GM19397 (cell line): ENCODE results near the gene ST13.
"Not testable (repeated sequence)": the region's sequence is repeated elsewhere in the genome, so short reads cannot be mapped to it uniquely, and the experiment has no call there.

ENCODE experiments used
- ATAC-seq: cut with Tn5 transposase; IDR thresholded peaks from one replicate; pipeline ENCODE4 v1.9.1; 2021; ENCODE audit warnings: mild to moderate bottlenecking, moderate library complexity; ENCODE audit not compliant: unreplicated experiment

Gene ST13

DNA sequence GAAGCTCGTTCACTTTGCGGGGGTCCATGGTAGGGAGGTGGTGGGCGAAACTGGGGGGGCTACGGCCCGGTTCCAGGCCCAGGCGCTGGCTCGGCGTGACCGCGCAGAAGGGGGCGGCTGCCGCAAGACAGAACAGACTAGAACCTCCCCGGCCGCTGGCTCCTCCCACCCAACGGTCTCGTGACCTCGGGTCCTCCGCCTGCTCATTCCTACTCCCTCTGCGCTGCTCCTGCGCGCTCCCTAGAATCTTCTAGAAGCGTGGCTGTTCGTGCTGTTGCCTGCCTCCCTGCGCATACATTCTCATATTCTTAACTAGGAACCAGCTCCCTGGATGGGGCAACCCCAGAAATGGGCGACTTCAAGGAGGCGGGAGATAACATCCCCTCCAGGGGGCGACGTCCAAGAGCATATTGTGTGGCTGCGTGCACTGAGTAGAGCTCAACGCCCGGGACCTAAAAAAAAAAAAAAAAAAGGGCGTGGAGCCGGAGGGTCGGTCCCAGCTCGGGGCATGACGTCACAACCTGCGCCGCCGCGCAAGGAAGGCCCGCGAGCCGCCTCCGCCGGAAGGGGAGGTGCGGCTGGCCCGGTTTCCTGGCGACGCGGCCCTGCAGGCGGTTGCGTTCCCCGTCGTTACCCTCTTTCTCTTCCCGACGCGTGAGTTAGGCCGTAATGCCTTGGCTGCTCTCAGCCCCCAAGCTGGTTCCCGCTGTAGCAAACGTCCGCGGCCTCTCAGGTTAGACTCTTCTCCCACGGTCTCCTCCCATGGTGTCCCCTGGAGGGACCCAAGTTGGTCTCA is at the start of gene ST13, which contains the start of gene XPNPEP3:
TSS of gene ST13 (minus strand) at position 127 of the 796 bp plus-strand sequence. CDS start at position 28, 99 bp downstream.
TSS of gene XPNPEP3 (plus strand) at position 636 of the 796 bp plus-strand sequence. CDS start at position 670, 34 bp downstream.
- peak; percentile 93 for ATAC-seq

- no peak for ATAC-seq
These were observed 47.7 kb upstream of the ST13 start for GRCh38 chr22:40904101-40904500.

GRCh38 chr22:40898850-40899357 is 42.5 kb upstream of the ST13 start:
- ATAC-seq, result no peak

GRCh38 chr22:40894417-40894816 is 38.0 kb upstream of the ST13 start:
- no peak for ATAC-seq

DNA sequence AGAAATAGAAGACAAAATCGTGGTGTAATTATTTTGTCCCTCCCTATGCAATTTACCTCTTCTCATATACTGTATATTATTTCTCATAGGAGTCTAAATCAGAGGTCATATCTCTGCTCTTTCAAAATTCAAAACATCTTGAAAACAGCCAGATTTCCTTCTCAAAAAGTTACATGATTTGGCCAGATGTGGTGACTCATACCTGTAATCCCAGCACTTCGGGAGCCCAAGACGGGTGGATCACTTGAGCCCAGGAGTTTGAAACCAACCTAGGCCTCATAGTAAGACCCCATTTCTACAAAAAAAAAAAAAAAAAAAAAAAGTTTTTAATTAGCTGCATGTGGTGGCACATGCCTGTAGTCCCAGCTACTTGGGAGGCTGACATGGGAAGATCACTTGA is 34.4 kb upstream of the ST13 start:
- no peak for ATAC-seq

GRCh38 chr22:40889116-40889515 is 32.7 kb upstream of the ST13 start:
- ATAC-seq, result no peak

DNA sequence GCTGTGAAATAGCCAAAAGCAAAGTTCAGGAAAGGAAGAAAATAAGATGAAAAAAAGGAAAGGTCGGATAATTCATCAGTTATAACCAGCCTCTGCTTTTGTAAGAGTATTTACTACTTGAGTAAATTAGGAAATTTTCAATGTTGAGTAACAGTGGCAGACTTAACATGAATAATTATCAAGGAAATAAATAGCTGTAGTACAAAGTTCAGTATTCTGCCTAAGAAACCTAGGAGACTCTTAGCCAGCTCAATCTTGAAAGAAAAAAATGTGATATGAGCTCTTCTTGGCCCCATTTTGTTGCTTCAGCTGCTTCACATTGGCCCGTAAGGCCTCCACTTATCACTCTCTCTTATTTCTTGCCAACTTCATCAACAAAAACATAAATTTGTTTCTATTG is 22.5 kb upstream of the ST13 start:
- ATAC-seq, result no peak

GRCh38 chr22:40877488-40877887 is 21.0 kb upstream of the ST13 start:
- no peak for ATAC-seq

GRCh38 chr22:40876907-40877306 is 20.5 kb upstream of the ST13 start:
- no peak for ATAC-seq

GRCh38 chr22:40875111-40875510 is 18.7 kb upstream of the ST13 start:
- ATAC-seq, result no peak

DNA sequence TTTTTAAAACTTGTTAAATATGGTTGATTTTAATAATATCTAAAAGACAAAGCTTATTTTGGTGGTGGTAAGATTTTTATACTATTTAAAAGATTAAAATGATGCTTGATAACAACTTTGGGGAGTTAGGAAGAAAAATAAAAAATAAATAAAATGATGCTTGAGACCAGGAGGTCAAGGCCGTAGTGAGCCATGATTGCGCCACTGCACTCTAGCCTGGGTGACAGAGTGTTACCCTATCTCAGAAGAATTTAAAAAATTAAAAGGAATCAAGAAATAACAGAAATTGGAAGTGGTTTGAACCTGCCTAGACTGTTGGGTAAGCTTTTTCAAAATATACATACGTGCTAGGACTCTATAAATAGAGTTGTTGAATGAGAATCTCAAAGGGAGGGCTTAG is 17.6 kb upstream of the ST13 start:
- no peak for ATAC-seq

GRCh38 chr22:40868379-40868778 is 11.9 kb upstream of the ST13 start:
- ATAC-seq, result not testable (repeated sequence)

DNA sequence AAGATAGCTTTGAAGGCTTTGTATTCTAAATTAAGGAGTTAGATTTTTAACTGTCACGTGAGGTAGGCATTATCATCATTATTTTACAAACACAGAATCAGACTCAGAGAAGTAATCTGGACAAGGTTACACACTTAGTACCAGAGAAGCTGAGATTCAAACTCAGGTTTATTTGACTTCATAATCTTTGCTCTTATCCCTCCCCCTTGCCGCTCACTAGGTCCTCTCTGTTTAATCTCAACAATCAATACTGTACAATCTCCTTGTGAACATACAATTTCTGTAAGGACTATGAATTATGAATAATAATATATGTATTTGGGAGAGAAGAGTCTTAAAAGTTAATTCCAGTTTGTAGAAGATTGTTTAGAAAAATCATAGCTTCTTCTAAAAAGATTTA is 10.7 kb upstream of the ST13 start:
- no peak for ATAC-seq

- ATAC-seq, result no peak
These were observed 6.1 kb upstream of the ST13 start for GRCh38 chr22:40862537-40862936.

DNA sequence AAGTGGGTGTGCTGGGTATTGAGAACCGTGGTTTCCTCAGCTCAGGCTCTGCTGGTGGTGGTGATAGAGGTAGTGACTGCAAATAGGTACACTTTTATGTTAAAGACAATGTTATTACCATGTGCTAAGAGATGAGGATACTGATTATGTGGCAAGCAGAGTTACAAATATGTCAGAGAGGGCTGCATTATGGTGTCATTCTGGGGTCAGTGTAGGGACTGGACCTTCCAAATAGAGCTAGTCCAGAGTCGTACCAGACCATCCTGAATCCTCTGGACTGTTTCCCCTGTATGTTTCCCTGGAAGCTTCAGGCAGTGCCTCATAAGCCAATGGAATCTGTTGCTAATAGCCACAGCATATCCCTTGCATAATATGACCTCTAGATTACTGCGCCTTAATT is 5.6 kb upstream of the ST13 start, which contains the start of gene DNAJB7:
TSS of gene DNAJB7 (minus strand) at position 101 of the 400 bp plus-strand sequence. CDS start 119 bp downstream, outside the sequence.
- ATAC-seq, result no peak

DNA sequence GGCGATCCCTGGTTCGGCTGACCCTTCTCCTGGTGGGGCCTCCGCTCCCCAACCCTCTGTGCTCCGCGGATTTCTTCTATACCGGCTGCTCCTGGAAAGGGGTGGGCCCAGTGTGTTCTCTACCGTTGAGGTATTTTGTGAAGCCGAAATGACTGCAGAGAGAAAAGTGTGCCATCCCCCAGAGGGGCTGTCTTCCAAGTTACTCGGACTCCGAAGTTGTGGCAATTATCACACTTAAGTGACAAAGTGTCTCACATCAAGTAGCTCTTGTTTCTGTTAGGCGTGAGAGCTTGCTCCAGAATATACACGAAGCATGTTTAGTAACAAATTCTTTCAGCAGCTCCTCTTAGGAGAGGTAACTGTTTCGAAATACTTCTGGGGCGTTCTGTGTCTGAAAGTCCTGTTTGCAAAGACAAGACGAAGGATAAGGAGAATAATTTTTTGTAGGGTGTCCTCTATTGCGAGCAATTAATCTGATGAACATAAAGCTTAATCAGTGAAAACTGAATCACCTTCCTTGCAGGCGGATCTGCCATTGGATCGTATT is 943 bp upstream of the ST13 start:
- ATAC-seq, result no peak

DNA sequence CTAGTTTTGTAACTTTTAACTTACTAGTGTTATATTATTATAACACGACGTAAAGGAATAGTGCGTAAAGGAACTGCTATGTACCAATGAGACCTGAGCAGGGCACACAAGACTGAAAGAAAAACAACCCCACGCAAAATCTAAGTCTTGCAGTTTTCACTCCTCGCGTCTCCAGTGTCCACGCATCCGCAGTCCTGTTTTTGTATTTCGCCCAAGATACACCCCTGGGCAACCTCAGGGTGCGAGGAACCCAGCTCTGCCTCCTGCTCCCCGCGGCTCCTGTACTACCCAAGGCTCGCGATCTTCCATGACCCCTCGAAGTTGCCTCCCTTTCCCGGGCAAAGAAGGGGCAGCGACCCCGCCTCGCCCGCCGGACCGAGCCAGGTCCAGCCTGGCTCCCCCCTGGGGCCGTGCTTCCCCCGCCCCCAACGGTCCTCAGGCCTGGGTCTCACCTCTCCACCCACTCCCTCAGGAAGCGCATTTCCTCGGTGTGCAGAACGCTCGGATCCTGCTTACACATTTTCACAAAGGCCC is 393 bp downstream of the ST13 start:
- ATAC-seq, result peak; percentile 35

GRCh38 chr22:40855071-40855978 is 1.1 kb downstream of the ST13 start:
- ATAC-seq, result no peak

DNA sequence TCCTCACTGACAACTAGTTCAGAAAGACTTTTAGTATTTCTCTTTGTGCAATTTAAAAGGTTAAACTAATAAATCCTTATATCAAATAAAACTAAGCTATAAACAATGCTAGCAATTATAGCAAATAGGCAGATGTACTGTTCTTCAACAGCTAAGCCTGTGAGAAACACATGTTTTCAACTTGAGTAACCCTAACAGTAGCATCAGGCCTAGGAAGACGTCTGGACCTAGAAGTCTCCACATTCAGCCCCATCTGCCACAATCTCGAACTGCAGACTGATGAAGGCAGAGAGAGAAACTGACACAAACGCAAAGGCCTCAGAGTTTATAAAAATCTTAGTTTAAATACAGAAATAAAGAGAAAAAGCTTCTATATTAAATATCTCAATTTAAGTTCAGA is 2.5 kb downstream of the ST13 start:
- ATAC-seq, result no peak

DNA sequence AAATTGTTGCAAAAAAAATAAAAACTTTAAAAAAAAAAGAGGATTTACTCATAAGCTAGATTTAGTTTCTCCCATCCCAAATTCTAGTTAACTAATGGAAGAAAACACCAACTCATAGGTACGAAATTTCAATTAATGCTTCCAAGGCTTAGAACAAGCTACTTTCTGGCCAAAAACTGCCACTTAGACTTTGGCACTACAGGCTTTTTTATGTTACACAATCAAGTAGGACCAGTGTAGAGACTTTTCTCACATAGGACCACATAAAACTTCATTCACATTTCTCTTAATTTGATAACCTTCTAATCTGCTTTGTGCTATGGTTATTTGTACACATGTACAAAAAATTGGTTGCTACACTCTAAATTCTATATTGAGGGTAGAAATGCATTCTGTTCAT is 3.1 kb downstream of the ST13 start:
- ATAC-seq, result no peak

DNA sequence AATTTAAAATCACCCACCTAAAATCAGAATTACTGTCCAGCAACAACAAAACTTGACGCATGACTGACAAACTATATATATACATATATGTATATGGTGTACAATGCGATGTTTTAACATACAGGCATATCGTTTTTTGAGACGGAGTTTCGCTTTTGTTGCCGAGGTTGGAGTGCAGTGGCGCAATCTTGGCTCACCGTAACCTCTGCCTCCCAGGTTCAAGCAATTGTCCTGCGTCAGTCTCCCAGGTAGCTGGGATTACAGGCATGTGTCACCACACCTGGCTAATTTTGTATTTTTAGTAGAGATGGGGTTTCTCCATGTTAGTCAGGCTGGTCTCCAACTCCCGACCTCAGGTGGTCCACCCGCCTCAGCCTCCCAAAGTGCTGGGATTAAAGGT is 10.6 kb downstream of the ST13 start:
- not testable (repeated sequence) for ATAC-seq
